ENCODE data around the gene RERE.

Gene RERE

DNA sequence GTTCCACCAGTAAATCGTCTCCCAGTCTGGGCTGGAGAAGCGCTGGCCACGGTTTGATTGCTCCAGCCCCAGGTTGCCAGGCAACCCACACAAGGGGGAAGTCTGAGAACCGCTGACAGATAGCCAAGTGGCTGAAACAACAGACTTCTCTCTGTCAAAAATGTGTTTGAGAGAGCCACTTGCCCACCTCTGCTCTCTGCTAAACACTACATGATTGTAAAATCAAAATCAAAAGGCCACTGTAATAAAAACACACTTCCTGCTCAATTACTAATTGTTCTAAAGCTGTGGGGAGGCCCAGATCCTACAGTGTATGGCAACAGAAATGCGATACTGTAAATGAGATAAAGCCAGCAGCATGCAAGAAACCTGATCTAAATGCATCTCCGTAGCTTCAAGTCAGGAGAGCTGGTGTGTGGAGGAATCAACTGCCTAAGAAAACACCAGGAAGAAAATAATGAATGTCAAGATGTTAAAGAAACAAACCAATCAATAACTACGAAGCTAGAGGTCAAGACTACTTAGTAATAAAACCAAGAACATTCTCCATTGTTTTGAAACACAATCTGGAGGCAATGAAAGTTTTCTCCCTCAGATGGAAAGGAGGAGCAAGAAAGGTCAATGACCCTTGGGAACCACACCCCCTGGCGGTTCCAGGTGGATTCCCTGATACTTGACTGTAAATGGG, 378.3 kb downstream of the RERE start (continued):
- TF ChIP-seq ZNF148 (tag by site-specific recombination; IDR thresholded peaks at IDR 0.05; ENCODE audit: borderline replicate concordance) (no peak), BCL11A (tag by site-specific recombination; IDR thresholded peaks at IDR 0.05; ENCODE audit: low read depth) (peak; percentile 82; the same call in 1 of the 2 replicates), ZBTB10 (tag by site-specific recombination; IDR thresholded peaks at IDR 0.05) (no peak), MYNN (tag by site-specific recombination; IDR thresholded peaks at IDR 0.05; ENCODE audit: borderline replicate concordance) (peak; percentile 31; the same call in 1 of the 2 replicates), ZNF324 (tag by site-specific recombination; IDR thresholded peaks at IDR 0.05) (peak; percentile 62; the same call in 1 of the 2 replicates), ZBTB26 (tag by site-specific recombination; optimal IDR thresholded peaks at IDR 0.05) (no peak), ZSCAN30 (tag by site-specific recombination; IDR thresholded peaks at IDR 0.05) (peak; percentile 94), ZNF704 (tag by site-specific recombination; IDR thresholded peaks at IDR 0.05) (no peak), ZNF585B (tag by site-specific recombination; IDR thresholded peaks at IDR 0.05) (no peak), ZFP41 (tag by site-specific recombination; IDR thresholded peaks at IDR 0.05; ENCODE audit: borderline replicate concordance) (no peak), ZNF610 (tag by site-specific recombination; IDR thresholded peaks at IDR 0.05; ENCODE audit: borderline replicate concordance) (peak; percentile 78), ZNF510 (tag by site-specific recombination; IDR thresholded peaks at IDR 0.05; ENCODE audit: insufficient replicate concordance) (no peak), ZNF426 (tag by site-specific recombination; IDR thresholded peaks at IDR 0.05) (no peak), ZSCAN18 (tag by site-specific recombination; IDR thresholded peaks at IDR 0.05) (no peak), ZNF138 (tag by site-specific recombination; IDR thresholded peaks at IDR 0.05; ENCODE audit: borderline replicate concordance) (no peak), ZNF529 (tag by site-specific recombination; IDR thresholded peaks at IDR 0.05; ENCODE audit: insufficient replicate concordance) (no peak), ZNF184 (tag by site-specific recombination; IDR thresholded peaks at IDR 0.05) (no peak), ZNF561 (tag by site-specific recombination; IDR thresholded peaks at IDR 0.05; ENCODE audit: borderline replicate concordance) (peak; percentile 98), ZBTB20 (tag by site-specific recombination; IDR thresholded peaks at IDR 0.05) (no peak)
- TF ChIP-seq, protein P1, sequence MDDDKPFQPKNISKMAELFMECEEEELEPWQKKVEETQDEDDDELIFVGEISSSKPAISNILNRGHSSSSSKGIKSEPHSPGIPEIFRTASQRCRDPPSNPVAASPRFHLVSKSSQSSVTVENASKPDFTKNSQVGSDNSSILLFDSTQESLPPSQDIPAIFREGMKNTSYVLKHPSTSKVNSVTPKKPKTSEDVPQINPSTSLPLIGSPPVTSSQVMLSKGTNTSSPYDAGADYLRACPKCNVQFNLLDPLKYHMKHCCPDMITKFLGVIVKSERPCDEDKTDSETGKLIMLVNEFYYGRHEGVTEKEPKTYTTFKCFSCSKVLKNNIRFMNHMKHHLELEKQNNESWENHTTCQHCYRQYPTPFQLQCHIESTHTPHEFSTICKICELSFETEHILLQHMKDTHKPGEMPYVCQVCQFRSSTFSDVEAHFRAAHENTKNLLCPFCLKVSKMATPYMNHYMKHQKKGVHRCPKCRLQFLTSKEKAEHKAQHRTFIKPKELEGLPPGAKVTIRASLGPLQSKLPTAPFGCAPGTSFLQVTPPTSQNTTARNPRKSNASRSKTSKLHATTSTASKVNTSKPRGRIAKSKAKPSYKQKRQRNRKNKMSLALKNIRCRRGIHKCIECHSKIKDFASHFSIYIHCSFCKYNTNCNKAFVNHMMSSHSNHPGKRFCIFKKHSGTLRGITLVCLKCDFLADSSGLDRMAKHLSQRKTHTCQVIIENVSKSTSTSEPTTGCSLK (tag by site-specific recombination; IDR thresholded peaks at IDR 0.05): no peak
- TF ChIP-seq, protein P2, sequence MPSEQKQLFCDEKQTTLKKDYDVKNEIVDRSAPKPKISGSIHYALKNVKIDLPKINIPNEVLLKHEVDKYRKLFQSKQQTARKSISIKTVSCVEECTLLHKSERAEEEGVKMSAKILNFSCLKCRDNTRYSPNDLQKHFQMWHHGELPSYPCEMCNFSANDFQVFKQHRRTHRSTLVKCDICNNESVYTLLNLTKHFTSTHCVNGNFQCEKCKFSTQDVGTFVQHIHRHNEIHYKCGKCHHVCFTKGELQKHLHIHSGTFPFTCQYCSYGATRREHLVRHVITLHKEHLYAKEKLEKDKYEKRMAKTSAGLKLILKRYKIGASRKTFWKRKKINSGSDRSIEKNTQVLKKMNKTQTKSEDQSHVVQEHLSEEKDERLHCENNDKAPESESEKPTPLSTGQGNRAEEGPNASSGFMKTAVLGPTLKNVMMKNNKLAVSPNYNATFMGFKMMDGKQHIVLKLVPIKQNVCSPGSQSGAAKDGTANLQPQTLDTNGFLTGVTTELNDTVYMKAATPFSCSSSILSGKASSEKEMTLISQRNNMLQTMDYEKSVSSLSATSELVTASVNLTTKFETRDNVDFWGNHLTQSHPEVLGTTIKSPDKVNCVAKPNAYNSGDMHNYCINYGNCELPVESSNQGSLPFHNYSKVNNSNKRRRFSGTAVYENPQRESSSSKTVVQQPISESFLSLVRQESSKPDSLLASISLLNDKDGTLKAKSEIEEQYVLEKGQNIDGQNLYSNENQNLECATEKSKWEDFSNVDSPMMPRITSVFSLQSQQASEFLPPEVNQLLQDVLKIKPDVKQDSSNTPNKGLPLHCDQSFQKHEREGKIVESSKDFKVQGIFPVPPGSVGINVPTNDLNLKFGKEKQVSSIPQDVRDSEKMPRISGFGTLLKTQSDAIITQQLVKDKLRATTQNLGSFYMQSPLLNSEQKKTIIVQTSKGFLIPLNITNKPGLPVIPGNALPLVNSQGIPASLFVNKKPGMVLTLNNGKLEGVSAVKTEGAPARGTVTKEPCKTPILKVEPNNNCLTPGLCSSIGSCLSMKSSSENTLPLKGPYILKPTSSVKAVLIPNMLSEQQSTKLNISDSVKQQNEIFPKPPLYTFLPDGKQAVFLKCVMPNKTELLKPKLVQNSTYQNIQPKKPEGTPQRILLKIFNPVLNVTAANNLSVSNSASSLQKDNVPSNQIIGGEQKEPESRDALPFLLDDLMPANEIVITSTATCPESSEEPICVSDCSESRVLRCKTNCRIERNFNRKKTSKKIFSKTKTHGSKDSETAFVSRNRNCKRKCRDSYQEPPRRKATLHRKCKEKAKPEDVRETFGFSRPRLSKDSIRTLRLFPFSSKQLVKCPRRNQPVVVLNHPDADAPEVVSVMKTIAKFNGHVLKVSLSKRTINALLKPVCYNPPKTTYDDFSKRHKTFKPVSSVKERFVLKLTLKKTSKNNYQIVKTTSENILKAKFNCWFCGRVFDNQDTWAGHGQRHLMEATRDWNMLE (tag by site-specific recombination; conservative IDR thresholded peaks at IDR 0.05; ENCODE audit: low read depth): no peak

All from HEK293 (cell line).